Adrenal gland (tissue), 5 donors: Measurements from ENCODE around the gene MAP7D2.

Source experiments
- POLR2A ChIP-seq, 2 donors: fragments of 450-650 bp; IDR thresholded peaks; one replicate each; pipeline ENCODE4 v1.6.1; 2017; ENCODE audit warnings: antibody characterized with exemption in 2 of 2, mild to moderate bottlenecking in 2 of 2, moderate library complexity in 1 of 2
- TF ChIP-seq, protein P1 (sequence below), 6 experiments: fragments of 450-650 bp in 4 of 6; fragments of 200-600 bp in 2 of 6; sonication (generic) in 1 of 6; IDR thresholded peaks; 1 replicate in 5 of 6; 2 replicates in 1 of 6; pipeline versions ENCODE4 v1.5.1 to v1.8.0; 2016 to 2021; ENCODE audit warnings: antibody characterized with exemption in 6 of 6, mild to moderate bottlenecking in 2 of 6, moderate library complexity in 1 of 6
- donor health status: DM: no; HTN: no; CAD: no.

DNA sequence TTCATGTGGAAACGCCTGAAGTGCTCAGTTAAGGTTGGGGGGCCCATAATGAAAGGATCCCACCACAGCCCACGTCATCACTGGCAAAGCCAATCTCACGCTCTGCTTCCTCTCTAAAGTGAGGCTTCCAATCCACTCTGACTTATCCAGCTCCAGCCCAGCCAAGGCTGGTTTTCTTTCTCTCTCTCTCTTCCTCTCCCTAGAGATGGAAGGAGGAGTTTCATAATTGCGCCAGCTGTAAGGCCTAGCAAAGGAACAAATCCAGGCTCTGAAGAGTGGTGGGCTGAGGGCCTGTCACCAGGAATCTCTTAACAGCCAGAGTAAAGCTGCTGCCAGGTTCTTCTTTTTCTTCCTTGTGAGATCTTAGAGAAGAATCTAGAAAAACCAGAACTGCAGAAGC is 105.1 kb downstream of the MAP7D2 start:
- TF ChIP-seq, protein P1, sequence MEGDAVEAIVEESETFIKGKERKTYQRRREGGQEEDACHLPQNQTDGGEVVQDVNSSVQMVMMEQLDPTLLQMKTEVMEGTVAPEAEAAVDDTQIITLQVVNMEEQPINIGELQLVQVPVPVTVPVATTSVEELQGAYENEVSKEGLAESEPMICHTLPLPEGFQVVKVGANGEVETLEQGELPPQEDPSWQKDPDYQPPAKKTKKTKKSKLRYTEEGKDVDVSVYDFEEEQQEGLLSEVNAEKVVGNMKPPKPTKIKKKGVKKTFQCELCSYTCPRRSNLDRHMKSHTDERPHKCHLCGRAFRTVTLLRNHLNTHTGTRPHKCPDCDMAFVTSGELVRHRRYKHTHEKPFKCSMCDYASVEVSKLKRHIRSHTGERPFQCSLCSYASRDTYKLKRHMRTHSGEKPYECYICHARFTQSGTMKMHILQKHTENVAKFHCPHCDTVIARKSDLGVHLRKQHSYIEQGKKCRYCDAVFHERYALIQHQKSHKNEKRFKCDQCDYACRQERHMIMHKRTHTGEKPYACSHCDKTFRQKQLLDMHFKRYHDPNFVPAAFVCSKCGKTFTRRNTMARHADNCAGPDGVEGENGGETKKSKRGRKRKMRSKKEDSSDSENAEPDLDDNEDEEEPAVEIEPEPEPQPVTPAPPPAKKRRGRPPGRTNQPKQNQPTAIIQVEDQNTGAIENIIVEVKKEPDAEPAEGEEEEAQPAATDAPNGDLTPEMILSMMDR (IDR thresholded peaks at IDR 0.05) = no peak
- no peak for TF ChIP-seq POLR2A (IDR thresholded peaks at IDR 0.05)
